Thyroid gland (tissue), 4 donors: ENCODE measurements around the gene DPYSL5.

Source experiments
- POLR2A ChIP-seq, 2 donors: fragments of 450-650 bp; IDR thresholded peaks; one replicate each; pipeline ENCODE4 v1.6.1; 2017; ENCODE audit warnings: antibody characterized with exemption in 2 of 2, mild to moderate bottlenecking in 2 of 2, moderate library complexity in 1 of 2
- TF ChIP-seq, protein P1 (sequence below), 6 experiments: fragments of 200-600 bp in 3 of 6; fragments of 450-650 bp in 3 of 6; sonication (generic) in 3 of 6; IDR thresholded peaks; one replicate each; pipeline ENCODE4 v1.5.1; 2016 to 2019; ENCODE audit warnings: antibody characterized with exemption in 6 of 6, mild to moderate bottlenecking in 2 of 6, inconsistent platforms in 1 of 6, moderate library complexity in 1 of 6

DNA sequence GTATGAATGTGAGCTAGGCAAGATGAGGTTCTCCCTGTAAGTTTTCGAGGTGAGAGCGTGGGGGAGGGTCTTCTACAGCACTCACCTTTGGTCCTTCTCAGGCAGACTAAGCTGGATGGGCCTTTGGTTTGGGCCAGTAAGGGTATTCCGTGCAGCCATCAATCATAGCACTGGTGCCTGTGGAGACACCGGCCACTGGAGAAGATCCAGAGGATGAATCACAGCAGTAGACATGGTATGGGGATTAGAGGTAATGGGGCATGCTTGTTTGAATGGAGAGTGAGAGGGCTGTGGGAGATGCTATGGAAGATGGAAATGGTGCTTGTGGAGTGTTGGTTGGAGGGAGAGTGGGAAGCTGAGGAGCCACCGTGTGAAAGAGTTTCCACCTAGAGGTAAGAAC, 138.6 kb downstream of the DPYSL5 start:
- TF ChIP-seq, protein P1, sequence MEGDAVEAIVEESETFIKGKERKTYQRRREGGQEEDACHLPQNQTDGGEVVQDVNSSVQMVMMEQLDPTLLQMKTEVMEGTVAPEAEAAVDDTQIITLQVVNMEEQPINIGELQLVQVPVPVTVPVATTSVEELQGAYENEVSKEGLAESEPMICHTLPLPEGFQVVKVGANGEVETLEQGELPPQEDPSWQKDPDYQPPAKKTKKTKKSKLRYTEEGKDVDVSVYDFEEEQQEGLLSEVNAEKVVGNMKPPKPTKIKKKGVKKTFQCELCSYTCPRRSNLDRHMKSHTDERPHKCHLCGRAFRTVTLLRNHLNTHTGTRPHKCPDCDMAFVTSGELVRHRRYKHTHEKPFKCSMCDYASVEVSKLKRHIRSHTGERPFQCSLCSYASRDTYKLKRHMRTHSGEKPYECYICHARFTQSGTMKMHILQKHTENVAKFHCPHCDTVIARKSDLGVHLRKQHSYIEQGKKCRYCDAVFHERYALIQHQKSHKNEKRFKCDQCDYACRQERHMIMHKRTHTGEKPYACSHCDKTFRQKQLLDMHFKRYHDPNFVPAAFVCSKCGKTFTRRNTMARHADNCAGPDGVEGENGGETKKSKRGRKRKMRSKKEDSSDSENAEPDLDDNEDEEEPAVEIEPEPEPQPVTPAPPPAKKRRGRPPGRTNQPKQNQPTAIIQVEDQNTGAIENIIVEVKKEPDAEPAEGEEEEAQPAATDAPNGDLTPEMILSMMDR (IDR thresholded peaks at IDR 0.05): no peak
- no peak for TF ChIP-seq POLR2A (IDR thresholded peaks at IDR 0.05)
